Pulmonary artery endothelial cell (primary cell): Measurements from ENCODE around the gene WDR82. TPM values are rescaled to one million over a fixed set of nuclear protein-coding genes. Genes with fewer than 3 reads are reported as not detected.

Experiments used
- DNase-seq: peaks from one replicate; pipeline ENCODE4 v3.0.0-alpha.2; 2011; ENCODE audit warnings: low read depth, low spot score
- total RNA-seq: library from RNA; depleted of rRNA; stranded (reverse); fragments of >200 nt; gene quantifications from 2 replicates; pipeline ENCODE4 v1.2.3, GENCODE V29; 2014

WDR82 gene, protein sequence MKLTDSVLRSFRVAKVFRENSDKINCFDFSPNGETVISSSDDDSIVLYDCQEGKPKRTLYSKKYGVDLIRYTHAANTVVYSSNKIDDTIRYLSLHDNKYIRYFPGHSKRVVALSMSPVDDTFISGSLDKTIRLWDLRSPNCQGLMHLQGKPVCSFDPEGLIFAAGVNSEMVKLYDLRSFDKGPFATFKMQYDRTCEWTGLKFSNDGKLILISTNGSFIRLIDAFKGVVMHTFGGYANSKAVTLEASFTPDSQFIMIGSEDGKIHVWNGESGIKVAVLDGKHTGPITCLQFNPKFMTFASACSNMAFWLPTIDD
- total RNA-seq = 98.5 and 108 TPM in 2 replicates

DNA sequence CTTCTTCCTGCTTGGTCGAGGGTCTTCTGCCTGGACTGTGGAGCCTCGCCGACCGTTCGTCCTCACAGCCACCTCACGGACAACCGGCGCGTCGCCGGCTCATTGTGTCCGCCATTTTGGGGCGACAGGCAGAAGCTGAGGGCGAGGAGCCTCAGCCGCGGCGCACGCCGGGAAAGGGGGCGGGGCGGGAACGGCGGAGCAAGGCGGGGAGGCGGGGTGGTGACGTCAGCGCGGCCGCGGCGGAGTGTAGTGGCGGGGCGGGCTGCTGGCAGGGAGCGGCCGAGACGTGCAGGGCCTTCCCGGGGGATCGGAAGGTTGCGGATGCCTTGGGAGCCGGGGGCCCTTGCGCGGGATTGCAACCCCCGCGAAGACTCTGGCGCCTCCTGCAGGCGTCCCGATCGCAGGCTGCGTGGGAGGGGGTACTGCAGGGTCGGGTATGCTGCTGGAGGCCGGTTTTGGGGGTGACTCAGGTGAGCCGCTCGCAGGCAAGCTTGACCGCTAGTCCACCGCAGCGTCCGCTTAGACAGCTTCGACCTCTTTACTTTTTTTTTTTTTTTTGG lies at the start of gene WDR82:
TSS of gene WDR82 (minus strand) at position 140 of the 560 bp plus-strand sequence. CDS start 288 bp downstream, outside the sequence.
- DNase-seq = peak; percentile 69

DNA sequence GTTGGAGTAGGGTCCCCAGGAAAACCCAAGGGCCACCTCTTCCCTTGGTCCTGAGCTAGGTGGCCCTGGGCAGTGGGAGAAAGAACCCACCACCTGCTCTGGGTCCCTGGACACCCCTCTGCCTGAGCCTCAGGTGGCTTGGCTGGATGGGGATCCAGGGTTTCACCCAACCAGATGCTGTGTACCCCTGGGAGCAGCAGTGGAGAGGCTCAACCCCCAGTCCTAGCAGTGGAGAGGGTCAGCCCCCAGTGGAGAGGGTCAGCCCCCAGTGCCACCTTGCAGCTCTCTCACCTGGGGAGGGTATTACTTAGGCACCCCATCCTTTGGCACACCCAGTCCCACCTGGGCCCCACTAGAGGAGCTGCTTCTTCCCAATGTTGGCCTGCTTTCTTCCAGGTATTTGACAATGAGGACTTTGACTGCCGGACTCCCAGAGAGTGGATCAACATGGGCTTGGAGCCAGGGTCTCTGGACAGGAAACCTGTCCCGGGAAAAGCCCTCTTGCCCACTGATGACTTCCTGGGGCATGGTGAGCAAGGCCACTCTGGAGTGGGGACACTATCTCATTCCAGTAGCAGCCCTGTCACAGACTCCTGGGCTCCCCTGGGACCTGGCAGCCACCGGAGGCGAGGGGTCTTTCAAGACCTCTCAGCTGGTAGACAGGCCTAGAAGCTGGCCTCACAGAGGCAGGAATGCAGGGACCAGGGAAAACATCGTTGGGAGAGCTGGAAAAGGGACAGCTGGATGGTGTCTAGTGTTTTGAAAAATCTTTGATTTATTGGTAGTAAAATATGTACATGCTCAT lies 49.2 kb upstream of the WDR82 start:
- no peak for DNase-seq

DNA sequence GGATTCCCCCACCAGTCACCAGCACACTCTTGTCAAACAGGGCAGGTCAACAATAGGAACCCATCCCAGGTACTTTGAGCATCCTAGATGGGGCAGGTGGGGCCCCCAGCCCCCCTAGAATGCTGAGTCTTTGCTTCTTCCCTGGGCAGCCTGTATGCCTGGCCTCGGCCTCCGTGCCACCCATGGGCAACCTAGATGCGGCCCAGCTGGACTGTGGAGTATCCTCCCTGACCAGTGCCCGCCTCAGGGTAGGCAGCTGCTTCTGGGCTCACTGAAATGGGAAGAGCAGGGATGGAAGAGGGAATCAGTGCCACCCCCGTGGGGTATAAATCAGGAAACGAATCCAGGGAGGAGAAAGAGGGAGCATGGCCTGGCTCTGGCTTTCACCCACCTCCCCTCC lies 48.5 kb upstream of the WDR82 start:
- DNase-seq = no peak

DNA sequence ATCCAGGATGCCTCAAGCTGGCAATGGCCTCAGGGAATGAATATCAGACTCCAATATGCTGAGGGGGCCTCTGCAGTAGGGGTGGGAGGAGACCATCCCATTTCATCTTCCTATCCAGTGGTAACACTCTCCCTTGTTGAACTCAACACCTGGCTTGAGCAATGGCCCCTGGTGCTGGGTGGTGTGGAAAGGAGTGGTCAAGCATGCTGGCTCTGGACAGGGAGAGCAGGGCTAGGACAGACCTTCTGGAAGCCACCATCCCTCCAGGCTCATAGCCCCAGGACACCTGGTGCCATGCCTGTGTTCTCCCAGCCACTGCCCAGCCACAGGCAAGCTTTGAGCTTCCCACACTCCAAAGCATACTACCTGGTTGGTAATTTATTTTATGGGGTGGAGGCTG lies 47.2 kb upstream of the WDR82 start:
- no peak for DNase-seq

DNA sequence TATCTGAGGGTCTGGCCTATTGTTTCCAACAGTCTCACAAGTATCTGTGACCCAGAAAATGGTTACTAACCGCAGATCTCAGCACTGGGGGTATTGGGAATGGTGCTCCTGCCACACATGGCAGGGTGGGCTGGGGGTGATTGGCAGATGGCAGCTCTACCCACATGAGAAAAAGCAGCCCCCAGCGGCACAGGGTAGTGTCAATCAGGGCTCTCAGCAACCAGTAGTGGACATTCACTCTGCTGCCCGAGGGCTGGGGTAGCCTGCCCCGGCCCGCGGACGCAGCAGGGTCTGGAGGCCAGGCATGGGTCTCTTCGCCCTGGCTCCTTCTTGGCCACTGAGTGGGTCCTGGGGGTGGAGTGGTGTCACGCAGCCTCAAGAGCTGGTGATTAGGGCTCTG lies 46.2 kb upstream of the WDR82 start:
- no peak for DNase-seq

DNA sequence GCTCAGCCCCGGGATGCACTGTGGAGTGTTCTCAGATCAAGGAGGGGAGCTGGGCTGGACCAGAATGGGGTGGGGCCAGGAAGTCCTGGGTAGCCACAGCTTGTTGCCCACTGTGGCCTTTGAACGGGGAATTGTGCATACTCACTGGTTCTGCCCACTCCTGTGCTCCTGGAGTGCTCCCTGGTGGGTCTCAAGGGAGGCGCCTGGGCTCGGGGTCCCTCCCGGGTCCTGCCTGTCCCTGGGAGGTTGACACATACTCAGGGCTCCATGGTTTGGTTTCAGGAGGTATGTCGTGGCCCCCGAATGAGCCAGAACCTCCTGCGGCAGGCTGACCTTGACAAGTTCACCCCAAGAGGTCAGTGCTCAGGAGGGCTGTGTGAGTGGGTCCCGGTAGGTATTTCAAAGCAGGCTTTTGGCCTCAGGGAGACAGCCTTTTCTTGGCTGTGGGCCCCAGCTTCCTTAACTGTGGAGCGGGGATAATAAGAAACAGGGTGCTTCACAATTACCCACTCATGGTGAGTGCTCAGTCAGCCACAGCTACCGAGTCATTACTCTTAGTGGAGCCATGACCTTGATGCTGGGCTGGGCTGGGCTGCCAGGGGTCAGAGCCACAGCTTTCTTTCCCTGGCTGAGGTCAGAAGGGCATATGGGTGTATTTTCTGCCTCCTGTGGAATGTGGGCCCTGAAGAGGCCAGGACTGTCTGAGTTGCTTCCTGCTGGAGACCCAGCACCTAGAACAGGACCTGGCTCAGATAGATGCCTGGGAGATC lies 45.3 kb upstream of the WDR82 start:
- no peak for DNase-seq

DNA sequence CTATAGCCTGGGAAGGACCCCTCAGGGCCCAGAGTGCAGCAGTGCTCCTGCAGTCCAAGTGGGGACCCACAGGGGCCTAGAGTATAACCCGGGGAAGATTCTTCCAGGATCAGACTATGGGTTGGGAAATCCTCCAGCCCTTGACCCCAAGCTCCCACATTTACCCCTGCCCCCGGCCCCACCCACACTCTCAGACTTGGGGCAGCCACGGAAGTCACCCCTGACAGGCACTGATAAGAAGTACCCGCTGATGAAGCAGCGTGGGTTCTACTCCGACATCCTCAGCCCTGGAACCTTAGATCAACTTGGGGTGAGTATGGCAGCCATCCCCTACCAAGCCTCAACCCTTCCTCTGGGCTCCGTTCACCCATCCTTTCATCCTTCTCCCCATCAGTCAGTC lies 44.0 kb upstream of the WDR82 start:
- DNase-seq = no peak

DNA sequence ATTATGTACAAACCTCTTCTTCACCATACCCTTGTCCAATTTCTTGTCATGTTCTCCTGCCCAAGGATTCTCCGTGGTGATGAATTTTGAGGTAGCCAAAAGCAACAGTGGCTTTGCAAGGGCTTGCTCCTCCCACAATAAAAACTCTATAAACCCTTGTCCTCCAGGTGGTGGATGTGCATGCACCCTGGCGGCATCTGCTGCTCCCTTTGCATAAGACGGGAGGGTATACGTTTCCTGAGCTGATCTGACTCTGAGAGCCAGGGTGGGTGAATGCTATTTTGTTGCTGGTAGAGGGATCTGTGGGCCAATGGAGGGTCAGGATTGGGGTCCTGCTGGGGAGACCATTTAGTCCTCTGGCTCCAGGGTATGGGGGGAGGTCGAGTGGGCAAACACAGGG lies 43.0 kb upstream of the WDR82 start:
- DNase-seq = no peak

DNA sequence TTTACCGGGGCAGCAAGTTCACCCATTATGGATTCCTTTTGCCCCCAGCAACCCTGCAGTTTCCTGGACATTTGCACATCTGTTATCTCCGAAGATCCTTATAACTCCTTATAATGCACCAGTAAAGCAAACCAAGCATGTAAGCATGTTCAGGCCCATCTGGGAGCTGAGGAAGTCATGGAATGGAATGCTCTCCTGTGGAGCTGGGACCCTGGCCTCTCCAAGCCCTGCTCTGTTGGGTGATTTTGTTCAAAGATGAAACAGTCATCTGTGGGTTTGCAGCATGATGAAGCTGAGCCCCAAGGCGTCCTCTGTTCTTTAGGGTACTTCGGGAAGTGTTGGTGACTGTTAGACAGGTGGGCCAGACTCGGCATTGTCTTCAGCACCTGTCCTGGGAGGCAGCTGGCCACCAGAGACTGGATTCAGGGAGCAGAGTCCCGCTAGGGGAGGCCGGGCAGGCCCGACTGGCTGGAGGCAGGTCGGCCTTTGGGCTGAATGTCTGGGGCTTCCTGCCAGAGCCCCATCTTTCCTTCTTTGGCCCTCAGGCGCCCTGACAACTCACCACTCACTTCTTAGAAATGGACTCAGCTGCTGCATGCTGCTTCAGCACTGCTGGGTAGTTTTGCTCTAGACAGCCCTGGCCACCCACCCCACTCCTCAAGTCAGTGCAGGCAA lies 41.6 kb upstream of the WDR82 start:
- no peak for DNase-seq

DNA sequence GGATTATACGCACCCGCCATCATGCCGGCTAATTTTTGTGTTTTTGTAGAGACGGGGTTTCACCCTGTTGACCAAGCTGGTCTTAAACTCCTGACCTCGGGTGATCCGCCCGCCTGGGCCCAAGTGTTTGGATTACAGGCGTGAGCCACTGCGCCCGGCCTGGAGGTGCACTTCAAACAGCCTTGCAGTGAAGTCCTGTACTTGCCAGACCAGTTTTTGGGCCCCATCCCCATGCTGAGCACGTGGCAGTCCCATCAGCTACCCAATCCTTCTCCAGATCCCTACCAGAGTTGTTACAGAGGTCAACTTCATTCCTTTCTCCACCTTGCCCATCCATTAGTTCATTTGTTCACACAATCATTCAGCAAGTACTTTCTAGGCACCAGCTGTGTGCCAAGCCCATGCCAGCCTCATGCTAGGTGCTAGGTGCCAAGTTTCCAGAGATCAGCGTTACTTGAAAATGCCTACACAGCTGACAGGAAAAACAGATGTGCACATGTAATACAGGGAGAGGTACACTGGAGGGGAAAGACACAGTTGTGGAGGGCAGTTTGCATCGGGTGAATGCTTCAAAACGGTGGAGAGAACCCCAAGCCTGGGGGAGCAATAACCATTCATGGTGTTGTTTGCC lies 39.9 kb upstream of the WDR82 start:
- no peak for DNase-seq

DNA sequence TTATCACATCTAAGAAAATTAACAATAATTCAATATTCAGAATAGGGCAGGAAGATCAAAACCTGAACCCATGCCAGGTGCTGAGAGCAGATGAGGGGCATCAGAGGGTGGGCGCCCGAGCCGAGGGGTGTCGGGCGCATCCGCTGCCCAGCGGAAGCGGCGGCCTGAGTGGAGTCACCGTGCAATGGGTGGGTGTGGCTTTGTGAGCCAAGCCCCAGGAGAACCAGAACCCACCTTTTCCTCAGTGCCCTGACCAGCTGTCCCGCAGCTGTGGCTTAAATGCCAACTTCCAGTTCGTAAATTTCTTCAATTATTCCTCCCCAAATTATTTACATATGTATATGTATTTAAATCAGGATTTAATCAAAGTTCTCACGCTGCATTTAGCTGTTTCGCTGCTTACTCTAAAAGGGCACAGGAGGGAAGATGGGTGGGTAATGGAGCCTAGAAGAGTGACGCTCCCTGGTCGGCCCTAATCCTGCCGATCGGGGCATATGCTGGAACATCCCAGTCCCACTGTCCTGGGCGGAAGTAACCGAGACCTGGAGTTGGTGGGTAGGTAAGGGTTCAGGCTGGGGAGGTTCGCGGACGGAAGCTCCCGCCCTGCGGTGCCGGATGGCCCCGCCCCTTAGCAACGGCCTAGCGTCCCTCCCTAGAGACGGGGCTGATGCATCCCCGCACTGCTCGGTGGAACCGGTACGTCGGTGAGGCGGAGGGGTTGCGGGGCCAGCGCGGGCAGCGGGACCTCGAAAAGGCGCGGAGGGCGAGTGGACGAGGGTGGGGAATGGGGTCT lies 39.0 kb upstream of the WDR82 start:
- no peak for DNase-seq

DNA sequence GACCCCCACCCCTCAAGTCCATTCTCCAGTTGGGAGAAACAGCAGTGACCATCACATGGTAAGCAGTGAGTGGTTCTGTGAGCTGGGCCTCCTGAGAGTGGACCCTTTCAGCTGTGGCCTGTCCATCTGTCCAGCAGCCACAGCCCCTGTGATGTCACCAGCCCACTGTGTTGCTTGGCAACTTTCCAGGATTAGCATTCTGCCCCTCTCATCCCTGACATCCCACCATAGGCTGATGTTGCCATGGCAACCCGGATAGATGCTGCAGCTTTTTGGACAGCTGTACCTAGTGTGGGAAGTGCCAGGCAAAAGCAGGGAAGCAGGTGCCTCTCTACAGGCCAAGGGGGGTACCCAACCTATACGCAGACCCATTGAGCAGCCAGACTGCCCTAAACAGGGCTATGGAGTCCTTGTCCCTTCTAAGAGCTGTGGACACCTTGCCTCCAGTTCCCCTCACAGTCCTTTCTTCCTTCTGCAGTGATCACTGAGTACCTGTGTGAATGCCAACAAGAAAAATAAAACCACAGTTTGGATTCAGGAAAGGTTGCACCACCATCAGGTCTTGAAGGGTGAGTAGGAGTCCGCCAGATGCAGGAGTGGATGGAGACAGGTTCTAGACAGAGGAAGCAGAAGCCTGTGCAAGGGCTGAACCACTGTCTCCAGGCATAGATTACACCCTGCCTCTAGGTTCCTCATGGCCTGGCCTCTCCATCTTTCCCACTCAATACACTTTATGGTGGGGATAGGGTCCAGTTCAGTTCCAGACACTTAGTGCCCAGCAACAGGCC lies 37.7 kb upstream of the WDR82 start, which contains the start of gene DNAH1:
TSS of gene DNAH1 (plus strand) at position 343 of the 788 bp plus-strand sequence. CDS start 6,124 bp downstream, outside the sequence.
- DNase-seq = no peak

DNA sequence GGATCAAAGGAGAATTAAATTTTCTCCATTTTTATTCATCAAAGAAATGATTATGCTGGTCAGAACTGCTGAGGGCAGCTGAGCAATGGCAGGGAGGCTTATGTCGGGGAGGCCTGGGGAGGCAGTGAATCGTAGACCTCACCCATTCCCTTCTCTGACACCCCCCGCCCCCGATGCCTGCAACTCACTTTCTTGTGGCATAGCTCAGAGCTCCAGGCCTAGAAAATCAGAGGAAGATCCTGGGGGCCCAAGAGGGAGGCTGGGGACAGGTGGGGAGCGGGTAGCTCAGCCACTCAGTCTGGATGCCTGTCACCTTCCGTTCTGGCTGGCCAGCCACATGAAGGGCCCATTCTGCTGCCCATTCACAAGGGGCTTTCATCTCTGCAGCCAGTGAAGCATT lies 36.6 kb upstream of the WDR82 start:
- DNase-seq = no peak

DNA sequence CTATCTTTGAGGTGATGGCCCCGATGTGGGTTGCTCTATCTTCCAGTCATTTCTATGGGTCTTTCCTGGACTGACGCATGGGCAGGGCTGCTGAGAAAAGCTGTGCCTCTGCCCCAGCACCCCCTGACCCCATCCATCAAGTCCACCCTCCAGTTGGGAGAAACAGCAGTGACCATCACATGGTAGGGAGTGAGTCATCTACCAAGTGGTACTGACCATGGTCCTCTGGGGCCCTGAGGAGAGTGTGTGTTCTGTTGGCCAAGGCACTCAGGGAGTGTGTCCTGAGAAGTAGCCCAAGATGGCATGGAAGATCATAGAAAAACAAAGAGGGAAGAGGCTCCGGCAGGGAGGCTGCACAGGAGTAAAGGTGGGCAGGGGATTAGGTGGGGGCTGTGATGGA lies 36.0 kb upstream of the WDR82 start:
- DNase-seq = no peak

DNA sequence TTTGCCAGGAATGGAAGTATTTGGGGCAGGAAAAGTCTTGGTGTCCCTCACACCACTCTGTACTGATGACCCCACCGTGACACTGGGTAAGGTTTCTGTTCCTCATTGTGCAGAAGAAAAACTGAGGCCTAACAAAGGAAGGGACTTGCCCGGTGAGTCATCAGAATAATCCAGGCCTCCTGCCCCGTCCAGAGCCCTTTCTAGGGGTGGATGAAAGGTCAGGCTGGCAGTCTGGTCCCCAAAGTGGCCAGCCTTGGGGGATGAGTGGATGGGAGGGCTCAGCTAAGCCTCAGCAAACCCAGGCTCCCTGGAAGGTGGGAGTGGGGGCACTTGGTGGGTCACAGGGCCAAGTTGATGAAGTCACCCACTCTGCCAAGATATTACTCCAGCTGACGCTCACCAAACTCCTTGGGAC lies 35.3 kb upstream of the WDR82 start:
- DNase-seq = no peak

DNA sequence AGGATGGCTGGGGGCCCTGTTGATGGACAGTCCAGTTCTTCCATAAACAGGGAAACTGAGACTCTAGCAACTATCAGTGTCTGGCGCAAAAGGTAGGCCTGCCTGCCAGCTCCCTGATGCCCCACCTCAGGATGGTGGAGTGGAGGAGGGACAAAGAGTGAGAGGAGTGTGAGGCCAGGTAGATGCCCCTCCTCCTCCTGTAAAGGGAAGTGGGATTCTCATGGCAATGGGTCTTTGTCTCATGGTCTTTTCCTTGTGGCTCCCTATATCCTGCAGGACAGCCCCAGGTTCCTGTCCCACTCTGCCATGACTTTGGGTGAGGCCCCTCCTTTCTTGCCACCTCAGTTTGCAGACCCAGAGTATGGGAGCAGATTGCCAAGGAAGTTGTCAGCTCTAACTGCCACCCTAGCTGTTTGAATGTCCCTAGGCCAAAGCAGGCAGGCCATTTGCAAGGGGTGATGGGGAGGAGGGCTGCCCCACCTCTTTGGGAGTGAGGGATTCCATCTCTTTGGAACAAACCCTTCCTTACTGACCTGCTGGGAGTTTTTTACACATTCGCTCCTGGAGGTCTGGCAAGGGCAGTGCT lies 34.8 kb upstream of the WDR82 start:
- no peak for DNase-seq

DNA sequence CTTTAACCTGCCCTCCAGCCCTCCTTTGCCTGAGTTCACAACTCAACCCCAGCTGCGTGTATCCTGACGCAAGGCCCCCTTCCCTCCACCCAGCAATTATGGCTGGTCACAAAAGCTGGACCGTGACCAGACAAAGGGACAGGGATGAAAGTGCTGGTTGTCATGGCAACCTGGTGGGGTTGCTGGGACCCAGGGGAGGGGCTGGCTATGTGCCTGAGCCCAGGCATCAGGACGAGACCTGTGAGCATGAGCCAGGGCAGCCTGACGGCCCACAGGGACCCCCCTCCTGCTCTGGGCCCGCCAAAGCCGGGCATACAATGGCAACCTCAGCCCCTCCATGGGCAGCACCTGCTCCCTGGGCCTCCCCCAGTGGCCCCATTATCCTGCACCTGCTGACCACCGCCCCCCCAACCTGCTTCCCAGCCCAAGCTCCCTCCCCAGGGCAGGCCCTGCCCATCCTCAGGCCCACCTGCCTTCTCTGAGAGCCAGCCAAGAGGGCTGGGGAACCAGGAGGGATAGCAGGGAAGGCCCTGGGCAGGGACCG lies 33.2 kb upstream of the WDR82 start:
- no peak for DNase-seq

DNA sequence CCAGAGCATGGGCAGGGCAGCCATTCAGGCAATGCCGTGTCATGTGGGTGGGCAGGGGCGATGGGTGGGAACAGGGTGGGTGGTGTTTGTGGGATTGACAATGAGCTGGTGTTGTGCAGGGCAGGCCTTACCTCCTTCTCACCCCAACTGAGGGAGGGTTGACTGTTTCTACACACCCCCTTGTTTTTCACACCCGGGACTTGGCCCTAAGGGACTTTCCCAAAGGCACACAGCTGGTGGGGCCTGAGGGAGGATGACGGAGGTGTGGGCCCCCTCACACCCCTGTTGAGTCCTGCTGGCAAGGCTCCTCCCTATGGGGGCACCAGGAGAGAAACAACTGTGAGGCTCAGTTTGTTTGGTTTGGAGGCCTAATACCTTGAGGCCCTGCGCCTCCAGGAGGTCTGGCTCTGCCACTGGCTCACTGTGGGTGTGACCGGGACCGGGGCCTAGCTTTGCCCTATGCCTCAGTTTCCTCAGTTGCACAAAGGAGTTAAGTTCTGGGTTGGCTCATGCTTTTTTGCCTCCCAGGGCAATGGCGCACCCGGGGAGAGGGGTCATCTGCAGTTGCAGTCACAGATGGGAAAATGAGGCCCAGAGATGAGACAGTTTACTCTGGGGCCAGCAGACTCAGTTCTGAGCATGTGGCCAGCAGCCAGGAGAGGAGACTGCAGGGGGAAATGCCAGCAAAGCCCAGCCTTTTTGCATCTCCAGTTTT lies 32.6 kb upstream of the WDR82 start:
- no peak for DNase-seq
